Peyer's patch (tissue), 4 donors: ENCODE results near the gene CNTNAP2. TPM values are rescaled to one million over a fixed set of nuclear protein-coding genes. Genes with fewer than 3 reads are reported as not detected.

ENCODE experiments used
- DNase-seq, 3 donors: peaks; one replicate each; pipeline ENCODE4 v3.0.0-alpha.2; 2017 to 2019
- H3K27ac ChIP-seq, 4 donors: fragments of 200-600 bp; sonication (generic); one replicate each; pipeline ENCODE4 v1.5.1; 2016 to 2019
- H3K27me3 ChIP-seq, 2 donors: fragments of 200-600 bp; sonication (generic); one replicate each; pipeline ENCODE4 v1.5.1; 2019
- H3K36me3 ChIP-seq, 3 donors: fragments of 200-600 bp; sonication (generic); one replicate each; pipeline ENCODE4 v1.5.1; 2016 to 2019
- H3K4me1 ChIP-seq, 4 donors: fragments of 200-600 bp; sonication (generic); one replicate each; pipeline ENCODE4 v1.5.1; 2016 to 2019
- H3K4me3 ChIP-seq, 4 donors: fragments of 200-600 bp; sonication (generic); 1 replicate in 3 of 4; 2 replicates in 1 of 4; pipeline ENCODE4 v1.5.1; 2016 to 2019; ENCODE audit warnings: mild to moderate bottlenecking in 1 of 4
- H3K9me3 ChIP-seq, 4 donors: fragments of 200-600 bp; sonication (generic); one replicate each; pipeline ENCODE4 v1.5.1; 2016 to 2019; ENCODE audit warnings: mild to moderate bottlenecking in 1 of 4
- POLR2A ChIP-seq, 2 donors: fragments of 450-650 bp; IDR thresholded peaks; one replicate each; pipeline ENCODE4 v1.5.1; 2017; ENCODE audit warnings: antibody characterized with exemption in 2 of 2, mild to moderate bottlenecking in 2 of 2, moderate library complexity in 2 of 2
- total RNA-seq, 4 donors: library from RNA; depleted of rRNA; stranded (reverse); fragments of >200 nt; gene quantifications; one replicate each; pipeline ENCODE4 v1.1.0, GENCODE V29; 2016
- TF ChIP-seq, protein P1 (sequence below), 6 experiments: fragments of 450-650 bp in 4 of 6; fragments of 200-600 bp in 2 of 6; sonication (generic) in 1 of 6; IDR thresholded peaks; one replicate each; pipeline ENCODE4 v1.5.1; 2017 to 2019; ENCODE audit warnings: antibody characterized with exemption in 6 of 6, mild to moderate bottlenecking in 3 of 6, moderate library complexity in 1 of 6

Gene CNTNAP2
- total RNA-seq, 4 donors from 2014 or later, result 1.5 to 4.9 (median 3.6) TPM

DNA sequence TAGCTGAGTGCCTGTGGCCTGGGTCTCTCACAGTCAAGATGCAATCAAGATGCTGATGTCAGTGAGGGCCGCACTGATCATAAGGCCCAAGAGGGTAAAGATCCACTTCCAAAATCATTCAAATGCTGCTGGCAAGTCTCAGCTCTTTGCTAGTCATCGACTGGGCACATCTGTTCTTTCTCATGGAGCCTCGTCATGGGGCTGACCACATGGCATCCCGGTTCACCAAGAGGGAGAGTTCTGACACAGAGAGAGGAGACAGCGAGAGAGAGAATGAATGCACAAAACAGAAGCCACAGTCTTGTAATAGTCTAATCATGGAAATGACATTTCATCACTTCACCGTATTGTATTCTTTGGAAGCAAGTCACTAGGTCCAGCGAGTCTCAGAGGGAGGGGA lies 1406.5 kb downstream of the CNTNAP2 start:
- no peak for DNase-seq
- Histone ChIP-seq H3K4me3 (no peak overlapping the region), H3K9me3 (no peaks in the 10 kb centered on the region), H3K4me1 (no peaks in the 10 kb centered on the region), H3K36me3 (no peaks in the 10 kb centered on the region), H3K27ac (no peak overlapping the region), H3K27me3 (no peaks in the 10 kb centered on the region)
- TF ChIP-seq, protein P1, sequence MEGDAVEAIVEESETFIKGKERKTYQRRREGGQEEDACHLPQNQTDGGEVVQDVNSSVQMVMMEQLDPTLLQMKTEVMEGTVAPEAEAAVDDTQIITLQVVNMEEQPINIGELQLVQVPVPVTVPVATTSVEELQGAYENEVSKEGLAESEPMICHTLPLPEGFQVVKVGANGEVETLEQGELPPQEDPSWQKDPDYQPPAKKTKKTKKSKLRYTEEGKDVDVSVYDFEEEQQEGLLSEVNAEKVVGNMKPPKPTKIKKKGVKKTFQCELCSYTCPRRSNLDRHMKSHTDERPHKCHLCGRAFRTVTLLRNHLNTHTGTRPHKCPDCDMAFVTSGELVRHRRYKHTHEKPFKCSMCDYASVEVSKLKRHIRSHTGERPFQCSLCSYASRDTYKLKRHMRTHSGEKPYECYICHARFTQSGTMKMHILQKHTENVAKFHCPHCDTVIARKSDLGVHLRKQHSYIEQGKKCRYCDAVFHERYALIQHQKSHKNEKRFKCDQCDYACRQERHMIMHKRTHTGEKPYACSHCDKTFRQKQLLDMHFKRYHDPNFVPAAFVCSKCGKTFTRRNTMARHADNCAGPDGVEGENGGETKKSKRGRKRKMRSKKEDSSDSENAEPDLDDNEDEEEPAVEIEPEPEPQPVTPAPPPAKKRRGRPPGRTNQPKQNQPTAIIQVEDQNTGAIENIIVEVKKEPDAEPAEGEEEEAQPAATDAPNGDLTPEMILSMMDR (IDR thresholded peaks at IDR 0.05), result no peak
- no peak for TF ChIP-seq POLR2A (IDR thresholded peaks at IDR 0.05)

DNA sequence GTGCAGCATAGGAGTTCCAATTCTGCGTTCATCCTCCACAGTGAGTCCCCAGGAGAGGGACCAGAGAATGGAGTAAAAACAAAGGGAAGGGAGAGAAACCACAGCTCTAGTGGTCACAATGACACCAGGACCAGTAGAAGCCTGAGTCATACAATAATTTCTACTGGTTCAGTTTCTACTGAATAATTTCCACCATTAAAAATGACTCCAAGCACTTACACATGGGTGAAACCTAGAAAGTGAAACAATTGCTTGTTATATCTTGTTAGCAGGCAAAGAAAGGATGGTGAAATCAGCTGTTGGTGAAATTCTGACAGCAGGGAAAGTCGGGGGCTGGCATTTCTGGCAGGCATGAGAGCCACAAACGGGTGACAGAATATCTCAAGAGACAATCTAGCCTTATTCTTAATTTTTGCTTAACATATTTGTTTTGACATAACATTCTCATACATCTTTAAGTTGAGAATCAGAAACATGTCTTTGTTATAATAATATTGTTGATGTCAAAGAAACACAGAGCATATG lies 1408.2 kb downstream of the CNTNAP2 start:
- no peak for TF ChIP-seq POLR2A (IDR thresholded peaks at IDR 0.05)
- TF ChIP-seq, protein P1 (IDR thresholded peaks at IDR 0.05), result no peak

DNA sequence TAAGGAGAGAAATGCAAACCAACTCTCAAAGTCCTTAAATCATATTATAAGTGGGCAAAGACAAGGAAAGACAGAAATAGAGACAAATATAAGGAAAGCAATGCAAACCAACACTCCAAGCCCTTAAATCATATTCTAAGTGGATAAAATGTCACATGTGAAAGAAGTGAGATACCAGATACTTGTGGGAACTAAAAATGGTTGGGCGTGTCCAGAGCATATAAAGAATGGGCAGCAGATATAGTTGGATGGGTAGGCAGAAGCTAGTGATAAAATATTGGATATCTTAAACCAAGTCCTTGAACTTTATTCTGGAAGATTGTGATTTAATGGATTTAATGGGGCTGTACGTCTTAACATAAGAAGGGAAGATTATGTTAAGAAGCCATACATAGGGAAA lies 1408.7 kb downstream of the CNTNAP2 start:
- no peak for DNase-seq
- Histone ChIP-seq H3K27me3 (no peaks in the 10 kb centered on the region), H3K4me3 (no peak overlapping the region), H3K4me1 (no peaks in the 10 kb centered on the region), H3K27ac (no peak overlapping the region), H3K36me3 (no peaks in the 10 kb centered on the region), H3K9me3 (no peaks in the 10 kb centered on the region)
- TF ChIP-seq, protein P1 (IDR thresholded peaks at IDR 0.05), result no peak
- no peak for TF ChIP-seq POLR2A (IDR thresholded peaks at IDR 0.05)

More for the DNA sequence above, 1408.2 kb downstream of the CNTNAP2 start:
- Histone ChIP-seq H3K36me3 (no peaks in the 10 kb centered on the region), H3K4me1 (no peaks in the 10 kb centered on the region), H3K4me3 (no peak overlapping the region), H3K27ac (no peak overlapping the region), H3K27me3 (no peaks in the 10 kb centered on the region), H3K9me3 (no peaks in the 10 kb centered on the region)
- no peak for DNase-seq

DNA sequence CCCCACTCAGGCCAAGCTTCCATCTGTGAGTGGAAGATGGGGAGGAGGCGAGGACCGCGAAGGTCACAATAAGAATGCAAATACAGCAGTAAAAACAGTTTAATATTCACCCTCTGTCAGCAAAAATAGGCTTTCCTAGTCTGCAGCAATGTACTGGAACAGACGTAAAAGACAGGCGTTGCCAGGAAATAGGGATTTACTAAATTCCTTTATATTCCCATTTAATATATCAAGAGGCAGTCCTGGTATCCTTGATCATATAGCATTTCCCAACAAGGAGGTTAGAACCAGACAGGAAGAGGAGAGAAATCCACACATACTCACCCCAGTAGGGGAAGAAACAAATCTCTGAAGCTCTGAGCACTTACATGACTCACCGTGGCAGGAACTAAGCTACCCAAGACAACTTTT lies 1419.1 kb downstream of the CNTNAP2 start:
- Histone ChIP-seq H3K27me3 (no peaks in the 10 kb centered on the region), H3K4me1 (no peaks in the 10 kb centered on the region), H3K27ac (no peak overlapping the region), H3K36me3 (no peaks in the 10 kb centered on the region), H3K9me3 (no peaks in the 10 kb centered on the region), H3K4me3 (no peak overlapping the region)
- DNase-seq, result no peak
- TF ChIP-seq, protein P1 (IDR thresholded peaks at IDR 0.05), result no peak
- no peak for TF ChIP-seq POLR2A (IDR thresholded peaks at IDR 0.05)

DNA sequence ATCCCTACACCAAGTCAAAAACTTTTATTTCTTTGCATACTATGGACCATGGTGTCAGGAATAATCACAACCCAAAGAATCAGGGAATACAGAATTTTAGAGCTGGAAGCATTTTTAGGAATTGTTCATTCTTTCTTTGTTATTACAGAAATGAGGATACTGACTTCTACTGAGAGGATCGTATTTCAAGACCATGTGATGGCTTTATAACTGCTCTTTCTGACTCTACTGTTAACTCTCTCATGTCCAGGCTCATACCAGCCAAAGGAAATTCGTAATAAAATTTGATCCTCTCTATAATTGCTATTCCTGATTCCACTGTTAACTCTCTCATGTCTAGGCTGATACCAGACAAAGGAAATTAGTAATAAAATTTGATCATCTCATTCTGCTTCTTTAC lies 1423.1 kb downstream of the CNTNAP2 start:
- Histone ChIP-seq H3K4me1 (no peaks in the 10 kb centered on the region), H3K27me3 (no peaks in the 10 kb centered on the region), H3K27ac (no peak overlapping the region), H3K9me3 (no peaks in the 10 kb centered on the region), H3K4me3 (no peak overlapping the region), H3K36me3 (no peaks in the 10 kb centered on the region)
- TF ChIP-seq, protein P1 (IDR thresholded peaks at IDR 0.05), result no peak
- TF ChIP-seq POLR2A (IDR thresholded peaks at IDR 0.05), result no peak
- DNase-seq, result no peak

DNA sequence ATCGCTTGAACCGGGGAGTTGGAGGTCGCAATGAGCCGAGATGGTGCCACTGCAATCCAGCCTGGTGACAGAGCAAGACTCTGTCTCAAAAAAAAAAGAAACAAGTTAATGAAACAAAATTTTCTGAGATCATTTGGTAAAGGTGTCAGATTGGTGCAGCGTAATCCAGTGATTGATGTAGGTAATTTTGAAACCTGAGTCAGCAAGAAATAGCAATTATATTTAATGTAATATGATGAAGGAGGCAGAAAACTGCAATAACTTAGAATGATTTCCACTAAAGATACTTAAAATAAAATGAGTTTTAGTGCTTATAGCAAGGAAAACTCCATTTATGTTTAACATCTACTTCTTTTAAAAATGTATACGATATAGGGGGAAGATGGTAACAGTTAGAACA lies 1424.1 kb downstream of the CNTNAP2 start:
- H3K27me3 ChIP-seq, result no peaks in the 10 kb centered on the region
- no peaks in the 10 kb centered on the region for H3K36me3 ChIP-seq
- DNase-seq, result no peak
- TF ChIP-seq, protein P1 (IDR thresholded peaks at IDR 0.05), result no peak
- TF ChIP-seq POLR2A (IDR thresholded peaks at IDR 0.05), result no peak
- H3K9me3 ChIP-seq, result no peaks in the 10 kb centered on the region
- no peaks in the 10 kb centered on the region for H3K4me1 ChIP-seq
- no peak overlapping the region for H3K27ac ChIP-seq
- H3K4me3 ChIP-seq, result no peak overlapping the region
